ENCODE results near the gene NTN4.
"Not testable (repeated sequence)": the region's sequence is repeated elsewhere in the genome, so short reads cannot be mapped to it uniquely, and the experiment has no call there.

The NTN4 gene

DNA sequence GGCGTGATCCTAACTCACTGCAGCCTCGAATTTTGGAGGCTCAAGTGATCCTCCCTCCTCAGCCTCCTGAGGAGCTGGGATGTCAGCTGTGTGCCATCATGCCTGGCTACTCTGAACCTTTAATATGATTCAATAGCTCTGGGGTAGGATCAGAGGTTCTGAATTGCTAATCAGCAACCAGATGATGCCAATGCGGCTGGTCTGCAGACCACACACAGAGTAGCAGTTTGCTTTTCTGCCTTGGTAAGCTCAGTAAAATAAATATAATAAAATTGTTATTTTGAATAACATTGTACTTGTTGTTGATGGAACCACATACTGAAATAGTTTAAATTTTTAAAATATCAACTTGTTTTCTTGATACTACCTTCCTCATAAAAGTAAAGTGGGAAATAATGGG, 86.6 kb downstream of the NTN4 start:
- no peak for DNase-seq

DNA sequence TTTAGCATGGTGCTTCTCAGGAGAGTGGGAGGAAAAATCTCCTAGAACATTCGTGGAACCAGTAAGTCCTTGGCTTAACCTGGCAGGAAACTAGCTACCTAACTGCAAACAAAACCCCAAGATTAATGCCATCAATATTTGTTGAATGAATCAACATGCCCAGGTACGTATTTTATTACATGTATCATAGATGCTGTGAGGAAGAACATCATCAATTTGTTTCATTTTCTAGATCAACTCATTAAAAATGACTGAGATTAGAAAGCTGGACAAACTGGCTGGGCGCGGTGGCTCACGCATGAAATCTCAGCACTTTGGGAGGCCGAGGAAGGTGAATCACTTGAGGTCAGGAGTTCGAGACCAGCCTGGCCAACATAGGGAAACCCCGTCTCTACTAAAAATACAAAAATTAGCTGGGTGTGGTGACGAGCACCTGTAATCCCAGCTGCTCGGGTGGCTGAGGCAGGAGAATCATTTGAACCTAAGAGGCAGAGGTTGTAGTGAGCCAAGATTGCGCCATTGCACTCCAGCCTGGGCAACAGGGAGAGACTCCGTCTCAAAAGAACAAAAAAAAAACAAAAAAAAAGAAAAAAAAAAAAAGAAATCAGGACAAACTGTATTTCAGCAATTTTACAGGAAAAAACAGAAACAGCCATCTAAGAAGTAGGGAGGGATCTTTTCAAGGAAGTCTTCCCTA, 88.7 kb downstream of the NTN4 start:
- DNase-seq: no peak

DNA sequence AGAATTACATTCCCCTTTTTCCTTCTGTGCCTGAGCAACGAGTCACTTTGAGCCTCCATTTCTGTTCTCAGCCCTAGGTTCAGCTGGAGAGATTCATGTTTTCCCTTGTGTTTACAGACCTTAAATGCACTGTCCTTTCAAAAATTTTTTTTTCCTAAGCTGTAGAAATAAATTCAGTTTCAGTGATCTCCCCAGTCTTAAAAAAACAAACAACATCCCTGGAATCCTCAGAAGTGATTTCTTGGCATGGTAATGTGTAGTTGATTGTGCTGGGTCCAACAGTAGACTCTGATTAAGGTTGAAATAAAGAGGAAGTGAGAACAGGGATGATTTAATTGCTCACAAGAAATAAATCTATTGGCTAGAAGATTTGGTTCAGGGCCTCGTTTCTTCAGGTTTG, 89.3 kb downstream of the NTN4 start:
- no peak for DNase-seq

DNA sequence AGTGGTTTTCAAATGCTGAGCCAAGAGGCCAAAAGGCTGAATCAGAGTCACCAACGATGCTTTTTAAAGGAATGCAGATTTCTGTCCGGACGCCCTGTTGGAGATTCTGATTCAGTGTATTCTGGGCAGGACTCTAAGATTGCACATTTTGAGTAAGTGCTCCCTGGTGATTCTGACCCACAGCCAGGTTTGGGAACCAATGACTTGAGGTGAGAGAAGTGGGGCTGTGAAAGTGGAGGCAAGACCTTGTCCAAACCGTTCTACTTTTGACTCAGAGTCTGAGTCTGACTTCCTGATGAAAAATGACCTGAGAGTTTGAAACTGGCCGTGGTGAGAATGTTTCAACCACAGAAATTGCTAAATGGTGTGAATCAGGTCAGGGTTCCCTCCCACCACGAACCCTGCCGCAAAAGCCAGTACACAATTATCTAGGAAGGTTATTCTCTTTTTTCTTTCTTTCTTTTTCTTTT, 90.2 kb downstream of the NTN4 start:
- DNase-seq: no peak

DNA sequence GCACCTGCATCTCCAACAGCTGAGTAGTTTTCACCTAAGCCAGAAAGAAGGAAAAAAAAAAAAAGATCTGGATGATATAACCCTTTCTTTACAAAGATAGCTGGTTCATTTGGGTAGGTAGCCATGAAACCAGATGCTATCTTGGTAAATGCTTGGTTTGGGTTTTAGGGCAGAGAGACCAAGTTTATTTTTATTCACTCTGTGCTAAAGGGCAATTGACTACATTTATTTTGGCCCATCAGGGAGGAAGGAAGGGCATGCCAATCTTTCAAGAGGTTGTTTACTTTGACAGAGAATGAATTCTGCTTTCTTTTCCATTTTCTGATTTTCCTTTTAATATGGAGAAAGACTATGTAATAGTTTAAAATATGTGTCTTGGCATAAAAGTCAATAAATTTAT, 91.0 kb downstream of the NTN4 start:
- DNase-seq: no peak

DNA sequence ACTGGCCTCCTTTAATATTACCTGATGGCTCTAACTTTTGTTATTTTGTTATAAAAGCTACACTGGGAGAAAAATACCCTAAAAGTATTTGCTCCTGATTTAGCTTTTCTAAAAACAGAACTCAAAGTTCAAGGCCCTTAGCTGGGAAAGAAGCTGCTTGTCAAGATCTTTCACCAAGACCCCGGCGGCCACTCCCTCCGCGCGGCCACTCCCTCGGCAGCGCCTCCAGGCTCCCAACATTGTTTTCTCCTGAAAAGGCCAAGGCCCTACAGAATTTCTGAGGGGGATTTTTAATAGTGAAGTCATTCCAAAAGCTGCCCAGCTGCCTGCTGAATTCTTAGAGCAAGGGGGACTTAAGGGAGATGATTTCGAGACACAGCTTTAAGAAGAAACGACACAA, 96.4 kb downstream of the NTN4 start:
- DNase-seq: no peak

DNA sequence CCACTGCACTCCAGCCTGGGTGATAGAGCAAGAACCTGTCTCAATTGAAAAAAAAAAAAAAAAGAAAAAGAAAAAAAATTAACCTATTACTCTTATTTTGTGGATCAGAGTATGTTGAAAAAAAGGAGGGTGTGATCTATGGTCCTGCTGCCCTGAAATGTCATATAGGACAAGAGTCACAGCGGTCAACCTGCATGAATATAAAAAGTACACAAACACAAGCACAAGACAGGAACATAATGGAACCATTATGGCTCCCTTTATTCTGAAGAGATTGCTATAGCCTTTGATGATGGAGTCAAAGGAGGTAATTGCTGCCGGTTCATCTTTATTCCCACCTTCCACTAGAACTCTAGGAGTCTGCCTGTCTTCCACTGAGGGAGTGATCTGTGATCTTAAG, 96.9 kb downstream of the NTN4 start:
- no peak for DNase-seq

DNA sequence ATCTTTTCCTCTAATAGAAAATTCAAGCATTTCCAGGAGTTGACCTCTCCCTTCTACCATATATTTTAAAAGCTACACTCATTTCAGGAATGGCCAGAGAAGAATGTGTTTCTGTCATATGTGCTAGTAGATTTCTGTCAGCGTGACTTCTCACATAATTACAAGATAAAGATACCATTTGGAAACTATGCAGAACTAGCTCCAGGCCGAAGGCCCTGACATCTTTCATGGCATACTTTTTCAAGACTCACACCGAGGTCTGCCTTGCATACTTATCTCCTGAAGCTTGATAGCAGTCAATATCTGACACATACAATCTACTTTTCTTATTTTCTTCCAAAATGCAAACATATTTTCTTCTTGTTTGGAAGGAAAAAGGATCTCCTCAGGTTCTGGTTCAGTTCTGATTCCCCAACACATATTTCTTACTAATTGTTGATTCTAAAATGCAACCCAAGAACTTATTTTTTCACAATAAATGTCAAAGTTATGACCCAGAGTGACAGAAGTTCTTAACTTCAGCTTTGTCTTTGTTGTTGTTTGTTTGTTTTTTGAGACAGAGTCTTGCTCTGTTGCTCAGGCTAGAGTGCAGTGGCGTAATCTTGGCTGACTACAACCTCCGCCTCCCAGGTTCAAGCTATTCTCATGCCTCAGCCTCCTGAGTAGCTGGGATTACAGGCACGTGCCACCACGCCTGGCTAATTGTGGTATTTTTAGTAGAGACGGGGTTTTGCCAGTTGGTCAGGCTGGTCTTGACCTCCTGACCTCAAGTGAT, 99.5 kb downstream of the NTN4 start:
- no peak for DNase-seq

DNA sequence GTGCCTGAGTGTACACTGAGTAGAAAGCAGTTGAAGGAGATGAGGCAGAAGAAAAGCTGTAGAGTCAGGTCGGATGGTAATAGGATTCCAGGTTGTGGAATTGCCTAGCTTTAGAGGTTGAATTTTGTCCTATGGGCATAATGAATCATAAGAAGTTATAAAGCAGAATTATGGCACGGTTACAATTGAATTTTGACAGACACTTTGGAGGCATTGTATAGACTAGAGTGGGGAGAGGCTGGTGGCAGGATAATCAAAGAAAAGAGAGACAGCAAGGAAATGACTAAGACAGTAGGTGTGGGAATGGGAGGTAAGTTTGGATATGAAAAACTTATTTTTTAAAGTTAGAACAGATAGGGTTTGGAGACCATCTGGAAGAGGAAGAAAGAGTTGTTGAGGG, 102.6 kb downstream of the NTN4 start:
- no peak for DNase-seq

DNA sequence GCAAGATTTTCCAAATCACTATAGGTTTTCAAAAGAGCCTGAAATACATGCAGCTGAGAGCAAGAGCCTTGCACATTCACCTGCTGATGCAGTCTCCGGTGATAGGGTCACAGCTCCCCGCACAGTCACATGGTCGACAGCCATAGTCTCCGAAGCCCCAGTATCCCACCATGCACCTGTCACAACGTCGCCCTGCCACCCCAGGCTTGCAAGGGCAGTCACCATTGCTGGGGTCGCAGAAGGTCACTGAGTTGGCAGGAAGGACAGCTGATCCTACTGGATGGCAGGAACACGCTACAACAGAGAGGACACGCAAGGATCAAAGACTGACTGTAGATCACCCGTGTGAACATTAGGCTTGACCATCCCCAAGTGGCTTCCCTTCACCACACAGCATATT, 107.1 kb downstream of the NTN4 start:
- DNase-seq: no peak

DNA sequence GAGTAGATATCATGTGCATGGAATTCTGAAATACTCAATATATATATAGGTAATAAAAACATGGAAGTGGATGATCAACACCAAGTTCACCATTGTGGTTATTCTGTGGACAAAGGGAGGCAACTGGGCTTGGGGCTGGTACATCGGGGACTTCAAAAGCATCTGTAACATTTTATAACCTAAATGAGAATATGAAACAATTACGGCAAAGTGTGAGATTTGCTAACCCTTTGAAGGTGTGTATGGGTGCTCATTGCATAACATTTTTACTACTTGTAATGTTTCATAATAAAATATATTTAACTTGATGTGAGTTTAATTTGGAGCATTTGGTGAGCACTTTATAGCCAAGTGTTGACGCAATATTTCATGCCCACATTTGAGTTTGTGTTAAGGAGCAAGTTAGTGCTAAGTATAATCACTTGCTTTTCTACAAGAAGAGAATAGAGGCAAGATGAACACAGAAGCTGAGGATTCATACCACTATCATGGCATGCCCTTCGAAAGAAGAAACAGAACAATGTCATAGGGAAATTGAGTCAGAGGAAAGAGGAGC, 109.3 kb downstream of the NTN4 start:
- no peak for DNase-seq

DNA sequence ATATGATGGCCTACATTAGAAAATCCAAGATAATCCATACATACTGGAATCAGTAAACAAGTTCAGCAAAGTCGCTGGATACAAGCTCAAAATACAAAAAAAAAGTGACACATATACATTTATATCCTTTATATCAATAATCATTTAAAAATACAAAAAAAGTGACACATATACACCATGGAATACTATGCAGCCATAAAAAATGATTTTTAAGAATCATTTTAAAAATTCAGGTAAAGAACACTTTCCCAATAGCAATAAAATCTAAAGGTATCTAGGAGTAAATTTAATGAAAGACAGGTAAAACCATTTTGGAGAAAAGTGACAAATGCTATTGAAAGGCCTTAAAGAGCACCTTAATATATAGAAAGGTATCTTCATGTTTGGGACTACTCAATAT, 111.9 kb downstream of the NTN4 start:
- no peak for DNase-seq

DNA sequence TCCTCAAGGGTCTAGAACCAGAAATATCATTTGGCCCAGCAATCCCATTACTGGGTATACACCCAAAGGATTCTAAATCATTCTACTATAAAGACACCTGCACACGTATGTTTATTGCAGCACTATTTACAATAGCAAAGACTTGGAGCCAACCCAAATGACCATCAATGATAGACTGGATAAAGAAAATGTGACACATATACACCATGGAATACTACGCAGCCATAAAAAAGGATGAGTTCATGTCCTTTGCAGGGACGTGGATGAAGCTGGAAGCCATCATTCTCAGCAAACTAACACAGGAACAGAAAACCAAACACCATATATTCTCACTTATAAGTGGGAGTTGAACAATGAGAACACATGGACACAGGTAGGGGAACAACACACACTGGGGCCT, 112.8 kb downstream of the NTN4 start:
- not testable (repeated sequence) for DNase-seq

DNA sequence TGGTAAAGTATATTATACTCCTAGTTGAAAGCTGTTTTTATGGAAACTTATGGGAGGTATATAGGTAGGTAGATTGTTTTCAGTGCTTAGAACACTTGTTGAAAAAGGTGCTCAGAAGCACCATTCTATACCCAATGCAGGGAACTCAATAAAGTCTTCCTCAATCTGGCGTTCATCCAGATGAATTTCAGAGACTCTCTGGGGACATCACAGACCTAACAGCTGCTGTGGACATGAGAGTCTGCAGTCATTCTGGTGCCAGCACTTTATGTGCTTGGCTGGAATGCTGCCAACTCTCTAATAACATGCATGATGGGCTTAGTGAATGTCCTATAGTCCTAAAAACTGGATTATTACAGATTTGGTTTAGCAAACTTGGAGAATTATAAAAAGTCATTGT, 115.9 kb downstream of the NTN4 start:
- DNase-seq: no peak

DNA sequence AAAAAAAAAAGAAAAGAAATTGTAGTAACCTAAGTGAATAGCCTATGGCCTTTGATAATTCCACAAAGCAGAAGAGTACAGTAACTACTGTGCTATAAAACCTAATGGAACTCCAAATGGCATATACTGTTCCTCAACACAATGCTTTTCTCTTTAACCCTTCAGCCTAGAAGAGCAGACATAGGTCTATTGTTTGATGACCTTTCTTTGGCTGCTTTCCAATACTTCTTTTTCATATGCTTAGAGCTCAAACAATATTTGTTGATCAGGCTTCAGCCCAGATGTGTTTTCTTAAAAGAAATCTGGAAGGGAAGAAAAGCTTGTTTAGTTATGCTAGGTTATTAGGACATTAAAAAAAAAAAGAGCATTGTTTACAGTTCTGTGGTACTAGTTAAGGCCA, 116.4 kb downstream of the NTN4 start:
- no peak for DNase-seq

DNA sequence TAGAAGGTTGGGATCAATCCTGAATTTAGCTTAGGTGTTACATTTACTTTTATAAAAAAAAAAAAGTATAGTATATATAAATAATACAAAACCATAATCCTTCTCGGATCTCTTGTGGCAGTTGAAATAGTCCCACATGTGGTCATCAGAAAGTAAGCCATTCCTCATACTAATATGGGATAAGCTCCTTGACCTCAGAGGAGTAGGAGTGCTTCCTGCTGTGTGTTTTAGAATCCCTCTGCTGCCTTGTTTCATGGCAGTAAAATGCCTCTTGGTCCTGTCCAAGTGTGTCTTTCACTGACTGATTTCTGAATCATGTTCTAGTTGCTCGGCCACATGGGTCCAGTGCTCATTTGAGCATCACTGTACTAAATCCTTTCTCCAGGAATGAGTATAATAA, 117.0 kb downstream of the NTN4 start:
- DNase-seq: no peak

DNA sequence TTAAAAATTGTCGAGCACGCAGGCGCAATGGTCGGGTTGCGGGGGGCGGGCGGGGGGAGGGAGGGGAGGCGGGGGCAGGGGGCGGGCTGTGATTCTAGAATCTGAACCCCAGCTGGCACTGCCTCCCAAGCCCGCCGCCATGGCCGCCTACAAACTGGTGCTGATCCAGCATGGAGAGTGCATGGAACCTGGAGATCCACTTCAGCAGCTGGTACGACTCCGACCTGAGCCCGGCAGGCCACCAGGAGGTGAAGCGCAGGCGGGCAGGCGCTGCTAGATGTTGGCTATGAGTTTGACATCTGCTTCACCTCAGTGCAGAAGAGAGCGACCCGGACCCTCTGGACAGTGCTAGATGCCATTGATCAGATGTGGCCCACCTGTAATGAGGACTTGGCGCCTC, 118.4 kb downstream of the NTN4 start:
- DNase-seq: no peak

DNA sequence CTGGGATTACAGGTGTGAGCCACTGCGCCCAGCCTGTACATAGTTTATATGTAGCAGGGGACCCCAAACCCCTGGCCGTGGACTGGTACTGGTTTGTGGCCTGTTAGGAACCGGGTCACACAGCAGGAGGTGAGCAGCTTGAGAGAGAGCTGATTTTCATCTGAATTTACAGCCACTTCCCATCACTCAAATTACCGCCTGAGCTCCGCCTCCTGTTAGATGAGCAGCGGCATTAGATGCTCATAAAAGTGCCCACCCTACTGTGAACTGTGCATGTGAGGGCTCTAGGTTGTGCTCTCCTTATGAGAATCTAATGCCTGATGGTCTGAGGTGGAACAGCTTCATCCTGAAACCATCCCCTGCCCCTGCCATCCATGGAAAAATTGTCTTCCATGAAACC, 119.3 kb downstream of the NTN4 start:
- DNase-seq: no peak

DNA sequence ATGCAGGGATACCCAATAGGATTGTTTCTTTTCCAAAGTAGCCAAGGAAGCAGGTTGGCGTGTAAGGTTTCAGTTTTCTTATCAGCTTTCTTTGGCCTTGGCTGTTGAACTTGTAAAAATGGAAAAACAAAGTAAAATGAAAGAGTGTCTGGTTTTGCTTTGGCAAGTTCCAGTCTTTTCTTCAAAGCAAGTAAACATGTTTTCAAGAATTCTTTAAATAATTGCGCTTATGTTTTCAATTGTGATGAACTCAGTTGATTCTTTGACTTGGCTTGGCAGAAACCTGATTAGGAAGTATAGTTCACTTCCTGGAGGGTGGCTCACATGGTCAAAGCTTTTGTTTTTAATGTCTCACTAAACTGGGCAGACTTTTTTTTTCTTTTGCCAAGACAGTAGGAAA, 127.0 kb downstream of the NTN4 start:
- no peak for DNase-seq

DNA sequence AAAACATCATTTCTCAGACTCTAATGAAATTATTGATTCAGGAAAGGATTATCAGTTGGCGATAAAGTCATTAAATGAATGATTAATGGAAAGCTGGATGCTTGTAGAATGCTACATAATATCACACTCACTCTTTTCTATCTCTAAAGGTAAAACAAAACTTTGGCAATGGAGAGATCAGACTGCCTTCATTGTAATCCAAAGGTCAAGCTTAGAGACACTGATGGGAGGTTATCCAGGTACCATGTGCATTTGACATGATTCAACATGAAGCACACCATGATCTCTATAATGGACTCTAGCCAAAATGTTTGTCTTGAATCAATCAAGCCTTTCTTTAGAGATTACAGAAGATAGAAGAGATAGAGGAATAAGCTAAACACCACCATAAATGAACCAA, 129.2 kb downstream of the NTN4 start:
- DNase-seq: no peak

DNA sequence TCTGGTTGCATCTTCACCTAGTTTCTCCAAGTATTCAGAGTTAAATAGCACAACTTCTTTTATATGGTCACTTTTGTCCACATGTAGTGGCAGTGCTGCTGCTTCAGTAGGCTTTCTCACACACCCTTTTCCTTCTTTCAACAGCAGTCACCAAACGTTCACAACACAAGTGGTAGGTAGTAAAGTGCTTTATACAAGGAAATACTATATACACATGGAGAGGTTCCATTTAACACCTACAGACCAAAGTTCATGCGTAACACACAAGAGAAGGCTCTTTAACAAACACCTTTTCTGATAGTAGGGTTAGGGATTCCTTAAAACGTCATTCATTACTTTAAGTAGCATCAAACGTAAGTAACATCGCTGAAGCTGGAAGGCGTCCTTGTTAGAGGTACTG, 132.2 kb downstream of the NTN4 start:
- DNase-seq: no peak

DNA sequence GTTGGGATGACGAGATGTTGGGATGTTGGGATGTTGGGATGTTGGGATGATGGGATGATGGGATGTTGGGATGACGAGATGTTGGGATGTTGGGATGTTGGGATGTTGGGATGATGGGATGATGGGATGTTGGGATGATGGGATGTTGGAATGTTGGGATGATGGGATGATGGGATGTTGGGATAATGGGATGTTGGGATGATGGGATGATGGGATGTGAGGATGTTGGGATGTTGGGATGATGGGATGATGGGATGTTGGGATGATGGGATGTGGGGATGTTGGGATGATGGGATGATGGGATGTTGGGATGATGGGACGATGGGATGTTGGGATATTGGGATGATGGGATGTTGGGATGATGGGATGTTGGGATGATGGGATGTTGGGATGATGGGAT, 135.9 kb downstream of the NTN4 start:
- DNase-seq: not testable (repeated sequence)

DNA sequence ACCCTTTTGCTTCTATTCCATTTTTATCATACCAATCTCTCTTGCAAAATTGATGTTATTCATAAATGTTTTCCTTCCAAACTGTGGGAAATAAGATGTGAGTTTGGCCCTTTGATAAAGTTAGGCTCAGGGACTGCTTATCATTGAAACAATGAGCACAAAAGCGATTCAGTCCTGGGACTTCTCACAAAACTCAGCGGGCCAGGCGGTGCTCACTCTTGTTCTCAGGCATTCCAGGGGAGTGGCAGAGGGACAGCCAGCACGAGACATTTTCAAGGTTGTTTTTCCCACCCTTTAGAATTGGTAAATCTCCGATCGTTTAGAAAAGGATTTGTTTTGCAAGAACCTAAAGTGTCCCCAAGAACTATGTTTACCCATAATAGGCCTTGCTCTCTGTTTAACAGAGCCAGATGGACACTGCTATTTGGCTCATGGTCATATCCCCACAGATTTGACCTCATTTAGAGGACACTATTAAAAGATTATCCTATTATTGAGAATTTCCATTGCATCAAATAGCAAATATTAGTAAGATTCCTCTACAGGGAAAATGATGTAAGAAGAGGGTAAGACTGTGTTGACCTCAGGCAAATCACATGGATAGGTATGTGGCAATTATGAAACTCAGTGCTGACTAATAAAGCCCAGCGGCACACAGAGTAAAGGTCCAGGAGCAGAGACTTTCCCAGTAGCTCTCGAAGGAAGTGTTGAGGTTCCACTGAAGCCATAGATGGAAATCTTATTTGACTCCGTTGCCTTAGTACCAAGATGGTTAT, 136.6 kb downstream of the NTN4 start:
- no peak for DNase-seq

DNA sequence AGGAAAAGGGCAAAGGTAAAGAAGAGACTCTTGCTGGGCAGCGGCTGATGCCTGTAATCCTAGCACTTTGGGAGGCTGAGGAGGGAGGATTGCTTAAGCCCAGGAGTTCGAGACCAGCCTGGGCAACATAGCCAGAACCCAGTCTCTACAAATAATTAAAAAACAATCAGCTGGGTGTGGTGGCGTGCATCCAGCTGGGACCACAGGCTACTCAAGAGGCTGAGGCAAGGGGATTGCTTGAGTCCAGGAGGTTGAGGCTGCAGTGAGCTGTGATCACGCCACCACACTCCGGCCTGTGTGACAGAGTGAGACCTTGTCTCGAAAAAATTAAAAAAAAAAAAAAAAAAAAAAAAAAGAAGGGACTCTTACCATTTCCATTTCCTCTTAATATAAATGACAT, 138.9 kb downstream of the NTN4 start:
- DNase-seq: no peak
